ENCODE data around the gene COIL. TPM values are rescaled to one million over a fixed set of nuclear protein-coding genes. Genes with fewer than 3 reads are reported as not detected.

COIL gene
- total and polyA plus RNA-seq, 2 donors (not counting 3 experiments of a cell fraction or from before 2014, with no cell fraction given): 4.2 to 20.6 TPM

DNA sequence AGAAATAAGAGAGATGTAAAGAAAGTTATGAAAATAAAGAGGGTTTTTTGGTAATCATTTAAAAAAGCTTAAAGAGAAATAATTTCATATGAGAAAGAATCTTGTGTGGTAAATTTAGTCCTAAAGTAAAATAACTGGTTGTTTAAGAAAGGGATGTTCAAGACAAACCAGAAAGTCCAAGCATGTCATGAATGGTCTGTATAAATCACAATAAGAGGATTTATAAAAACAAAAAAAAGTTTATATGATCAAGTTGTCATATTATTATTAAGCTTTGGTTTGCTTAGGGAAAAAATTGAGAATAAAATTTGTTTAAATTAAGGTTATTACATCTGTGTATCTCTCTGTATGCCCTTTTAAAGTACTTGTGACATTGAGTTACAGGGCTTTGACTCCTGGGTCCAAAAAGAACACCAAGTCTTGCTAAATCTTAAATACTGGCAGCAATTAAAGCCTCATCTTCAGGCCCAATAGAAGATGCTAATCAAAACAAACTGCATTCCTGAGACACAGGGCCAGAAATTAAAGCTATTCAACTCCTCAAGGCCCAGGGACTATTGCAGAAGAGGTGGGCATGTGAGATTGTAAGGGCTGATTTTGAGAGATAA is 31.4 kb downstream of the COIL start:
- H3K9ac ChIP-seq (replicated peaks; ENCODE audit: extremely low read depth, insufficient read depth, low read length): no peak overlapping the region
- DNase-seq (ENCODE audit: low read depth, low spot score): no peak
- intact Hi-C loops (cut with micrococcal nuclease) (no loop called here), dilution Hi-C loops (cut with MboI; ENCODE audit: extremely low pct_ligation_motif_present, low sequenced_read_pairs) (no loop called here)
- POLR2A ChIA-PET: no interaction called here
- no peak overlapping the region for H3K27ac ChIP-seq (ENCODE audit: insufficient read depth, low read depth, low read length)
- BruUV-seq (replicated peaks): no TSS peak
- H3K36me3 ChIP-seq (ENCODE audit: control insufficient read depth in 2 of 2, extremely low read depth in 1 of 2, insufficient read depth in 2 of 2, low read length in 2 of 2): peaks cover 2% of the 10 kb centered on the region in 2 experiments
- no peak overlapping the region for H2AFZ ChIP-seq (ENCODE audit: low read depth, low read length)
- no peaks in the 10 kb centered on the region for H3K27me3 ChIP-seq (ENCODE audit: control insufficient read depth in 2 of 2, insufficient read depth in 2 of 2, low read length in 2 of 2)
- no peak overlapping the region for H3K4me3 ChIP-seq (replicated peaks in 1 of 3; ENCODE audit: insufficient read depth in 1 of 3, low read depth in 1 of 3, low read length in 3 of 3)
- CTCF ChIA-PET: no interaction called here
- H3K9me1 ChIP-seq (replicated peaks; ENCODE audit: control insufficient read depth, extremely low read depth, insufficient read depth, low read length): no peaks in the 10 kb centered on the region
- TF ChIP-seq, protein P1, sequence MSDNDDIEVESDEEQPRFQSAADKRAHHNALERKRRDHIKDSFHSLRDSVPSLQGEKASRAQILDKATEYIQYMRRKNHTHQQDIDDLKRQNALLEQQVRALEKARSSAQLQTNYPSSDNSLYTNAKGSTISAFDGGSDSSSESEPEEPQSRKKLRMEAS (IDR thresholded peaks at IDR 0.05; ENCODE audit: insufficient read depth, insufficient read length): no peak
- no peak for TF ChIP-seq POLR2A (IDR thresholded peaks at IDR 0.05; ENCODE audit: low read depth, low read length)
- no peak for TF ChIP-seq FOS (IDR thresholded peaks at IDR 0.05; ENCODE audit: borderline replicate concordance, insufficient read depth, low read length)
- no peak for TF ChIP-seq JUN (IDR thresholded peaks at IDR 0.05; ENCODE audit: borderline replicate concordance, insufficient read depth, insufficient read length, low read depth)
- no peaks in the 10 kb centered on the region for H4K20me1 ChIP-seq (replicated peaks; ENCODE audit: control insufficient read depth, extremely low read depth, insufficient read depth, low read length)
- H3K9me3 ChIP-seq (replicated peaks; ENCODE audit: control insufficient read depth, insufficient read depth, low read length): peaks cover 1% of the 10 kb centered on the region
- no peak overlapping the region for H3K4me2 ChIP-seq (ENCODE audit: insufficient read depth, low read length)
- H3K79me2 ChIP-seq (ENCODE audit: control insufficient read depth, insufficient read depth, low read length): no peaks in the 10 kb centered on the region
- no peak for FAIRE-seq
- H3K4me1 ChIP-seq (ENCODE audit: control insufficient read depth, extremely low read depth, insufficient read depth, low read length): no peaks in the 10 kb centered on the region

DNA sequence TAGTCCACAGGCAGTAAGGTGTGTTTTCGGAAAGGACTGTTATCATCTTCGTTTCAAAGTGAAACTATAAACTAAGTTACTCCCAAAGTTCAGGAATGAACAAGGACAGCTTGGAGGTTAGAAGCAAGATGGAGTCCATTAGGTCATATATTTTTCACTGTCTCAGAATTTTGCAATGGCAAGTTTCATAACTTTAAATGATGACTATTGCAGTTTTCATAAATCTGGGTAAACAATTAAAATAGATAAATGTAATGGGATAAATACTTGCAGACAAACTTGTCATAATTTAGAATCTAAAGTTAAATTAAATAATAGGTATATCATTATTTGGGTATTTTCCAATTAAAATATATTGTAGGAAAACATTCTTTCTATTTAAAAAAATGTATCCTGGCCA is 32.3 kb downstream of the COIL start:
- H3K27me3 ChIP-seq (ENCODE audit: control insufficient read depth in 2 of 2, insufficient read depth in 2 of 2, low read length in 2 of 2): no peaks in the 10 kb centered on the region
- no peak overlapping the region for H3K4me3 ChIP-seq (replicated peaks in 1 of 3; ENCODE audit: insufficient read depth in 1 of 3, low read depth in 1 of 3, low read length in 3 of 3)
- no peaks in the 10 kb centered on the region for H4K20me1 ChIP-seq (replicated peaks; ENCODE audit: control insufficient read depth, extremely low read depth, insufficient read depth, low read length)
- H3K9ac ChIP-seq (replicated peaks; ENCODE audit: extremely low read depth, insufficient read depth, low read length): no peak overlapping the region
- H2AFZ ChIP-seq (ENCODE audit: low read depth, low read length): no peak overlapping the region
- DNase-seq (ENCODE audit: low read depth, low spot score) (no peak), FAIRE-seq (no peak)
- TF ChIP-seq, protein P2, sequence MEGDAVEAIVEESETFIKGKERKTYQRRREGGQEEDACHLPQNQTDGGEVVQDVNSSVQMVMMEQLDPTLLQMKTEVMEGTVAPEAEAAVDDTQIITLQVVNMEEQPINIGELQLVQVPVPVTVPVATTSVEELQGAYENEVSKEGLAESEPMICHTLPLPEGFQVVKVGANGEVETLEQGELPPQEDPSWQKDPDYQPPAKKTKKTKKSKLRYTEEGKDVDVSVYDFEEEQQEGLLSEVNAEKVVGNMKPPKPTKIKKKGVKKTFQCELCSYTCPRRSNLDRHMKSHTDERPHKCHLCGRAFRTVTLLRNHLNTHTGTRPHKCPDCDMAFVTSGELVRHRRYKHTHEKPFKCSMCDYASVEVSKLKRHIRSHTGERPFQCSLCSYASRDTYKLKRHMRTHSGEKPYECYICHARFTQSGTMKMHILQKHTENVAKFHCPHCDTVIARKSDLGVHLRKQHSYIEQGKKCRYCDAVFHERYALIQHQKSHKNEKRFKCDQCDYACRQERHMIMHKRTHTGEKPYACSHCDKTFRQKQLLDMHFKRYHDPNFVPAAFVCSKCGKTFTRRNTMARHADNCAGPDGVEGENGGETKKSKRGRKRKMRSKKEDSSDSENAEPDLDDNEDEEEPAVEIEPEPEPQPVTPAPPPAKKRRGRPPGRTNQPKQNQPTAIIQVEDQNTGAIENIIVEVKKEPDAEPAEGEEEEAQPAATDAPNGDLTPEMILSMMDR (IDR thresholded peaks at IDR 0.05; ENCODE audit: extremely low read depth in 1 of 2, insufficient read depth in 1 of 2, low read depth in 1 of 2, low read length in 2 of 2): no peak
- TF ChIP-seq POLR2AphosphoS5 (IDR thresholded peaks at IDR 0.05; ENCODE audit: insufficient read depth, low read depth, low read length): no peak
- TF ChIP-seq JUN (IDR thresholded peaks at IDR 0.05; ENCODE audit: borderline replicate concordance, insufficient read depth, insufficient read length, low read depth): no peak
- TF ChIP-seq EZH2 (IDR thresholded peaks at IDR 0.05; ENCODE audit: borderline replicate concordance, low read depth, low read length, severe bottlenecking): no peak
- TF ChIP-seq GATA2 (IDR thresholded peaks at IDR 0.05; ENCODE audit: insufficient read depth, insufficient read length, low read depth, low read length): no peak
- no peak for TF ChIP-seq POLR2A (IDR thresholded peaks at IDR 0.05; ENCODE audit: low read depth, low read length)
- no peak for TF ChIP-seq FOS (IDR thresholded peaks at IDR 0.05; ENCODE audit: borderline replicate concordance, insufficient read depth, low read length)
- no peak for TF ChIP-seq MYC (IDR thresholded peaks at IDR 0.05; ENCODE audit: low read depth, low read length)
- TF ChIP-seq, protein P1 (IDR thresholded peaks at IDR 0.05; ENCODE audit: insufficient read depth, insufficient read length): no peak
- POLR2A ChIA-PET: no interaction called here
- no peaks in the 10 kb centered on the region for H3K36me3 ChIP-seq (ENCODE audit: control insufficient read depth in 2 of 2, extremely low read depth in 1 of 2, insufficient read depth in 2 of 2, low read length in 2 of 2)
- no TSS peak for BruUV-seq (replicated peaks)
- H3K9me1 ChIP-seq (replicated peaks; ENCODE audit: control insufficient read depth, extremely low read depth, insufficient read depth, low read length): no peaks in the 10 kb centered on the region
- no peak overlapping the region for H3K4me2 ChIP-seq (ENCODE audit: insufficient read depth, low read length)
- H3K4me1 ChIP-seq (ENCODE audit: control insufficient read depth, extremely low read depth, insufficient read depth, low read length): no peaks in the 10 kb centered on the region
- intact Hi-C loops (cut with micrococcal nuclease): no loop called here
- dilution Hi-C loops (cut with MboI; ENCODE audit: extremely low pct_ligation_motif_present, low sequenced_read_pairs): no loop called here
- peaks cover 1% of the 10 kb centered on the region for H3K9me3 ChIP-seq (replicated peaks; ENCODE audit: control insufficient read depth, insufficient read depth, low read length)
- no peak overlapping the region for H3K27ac ChIP-seq (ENCODE audit: insufficient read depth, low read depth, low read length)
- no peaks in the 10 kb centered on the region for H3K79me2 ChIP-seq (ENCODE audit: control insufficient read depth, insufficient read depth, low read length)
- CTCF ChIA-PET: no interaction called here
